Measurements from ENCODE around the gene AP2A2.

The AP2A2 gene

DNA sequence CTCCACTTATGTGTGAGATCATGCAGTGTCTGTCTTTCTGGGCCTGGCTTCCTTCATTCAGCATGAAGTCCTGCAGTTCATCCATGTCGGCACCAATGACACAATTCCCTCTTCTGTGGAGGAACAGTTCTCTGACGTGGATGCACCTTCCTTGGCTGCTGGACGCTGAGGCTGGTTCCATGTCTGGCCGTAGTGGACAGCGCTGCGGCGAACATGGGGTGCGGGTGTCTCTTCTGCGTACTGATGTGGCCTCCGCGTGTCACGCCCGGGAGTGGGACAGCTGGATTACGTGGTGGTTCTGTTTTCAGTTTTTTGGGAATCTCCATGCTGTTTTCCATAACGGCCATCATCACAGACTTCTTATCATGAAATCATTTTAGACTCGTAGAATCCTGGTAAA lies 132.1 kb downstream of the AP2A2 start:
- no peak for DNase-seq (ENCODE audit: low read depth, low spot score)

DNA sequence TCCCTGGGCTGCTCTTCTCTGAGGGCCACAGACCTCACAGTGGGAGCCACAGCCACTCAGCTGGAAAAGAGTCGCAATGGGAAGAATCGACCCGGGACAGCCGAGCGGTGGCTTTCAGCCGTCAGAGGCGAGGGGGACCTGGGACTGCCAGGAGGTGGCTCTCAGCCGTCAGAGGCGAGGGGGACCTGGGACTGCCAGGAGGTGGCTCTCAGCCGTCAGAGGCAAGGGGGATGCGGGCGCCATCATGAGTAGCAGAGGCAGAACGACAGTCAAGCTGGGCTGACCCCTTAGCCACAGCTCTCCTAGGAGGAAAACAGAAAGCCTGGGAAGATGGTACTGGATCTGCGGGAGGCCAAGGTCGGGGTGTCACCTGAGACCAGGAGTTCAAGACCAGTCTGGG lies 134.1 kb downstream of the AP2A2 start:
- DNase-seq (ENCODE audit: low read depth, low spot score), result no peak

DNA sequence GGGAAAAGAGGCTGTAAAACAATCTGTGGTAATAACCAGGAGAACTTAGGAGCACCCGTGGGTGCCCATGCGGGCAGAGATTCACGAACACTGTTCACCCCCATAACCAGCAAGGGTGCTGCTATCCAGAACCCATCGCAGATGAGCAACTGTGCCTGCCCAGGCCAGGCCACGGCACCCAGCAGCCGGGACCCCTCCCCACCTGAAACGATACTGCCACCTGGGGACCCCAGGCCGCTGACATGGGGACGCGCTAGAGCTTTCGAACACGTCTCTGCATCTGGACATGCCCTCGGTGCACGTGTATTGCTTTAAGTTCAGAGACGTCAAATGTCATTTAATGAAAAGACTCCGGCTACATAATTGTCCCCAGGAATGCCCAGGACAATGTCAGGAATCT lies 134.7 kb downstream of the AP2A2 start:
- DNase-seq (ENCODE audit: low read depth, low spot score), result no peak

DNA sequence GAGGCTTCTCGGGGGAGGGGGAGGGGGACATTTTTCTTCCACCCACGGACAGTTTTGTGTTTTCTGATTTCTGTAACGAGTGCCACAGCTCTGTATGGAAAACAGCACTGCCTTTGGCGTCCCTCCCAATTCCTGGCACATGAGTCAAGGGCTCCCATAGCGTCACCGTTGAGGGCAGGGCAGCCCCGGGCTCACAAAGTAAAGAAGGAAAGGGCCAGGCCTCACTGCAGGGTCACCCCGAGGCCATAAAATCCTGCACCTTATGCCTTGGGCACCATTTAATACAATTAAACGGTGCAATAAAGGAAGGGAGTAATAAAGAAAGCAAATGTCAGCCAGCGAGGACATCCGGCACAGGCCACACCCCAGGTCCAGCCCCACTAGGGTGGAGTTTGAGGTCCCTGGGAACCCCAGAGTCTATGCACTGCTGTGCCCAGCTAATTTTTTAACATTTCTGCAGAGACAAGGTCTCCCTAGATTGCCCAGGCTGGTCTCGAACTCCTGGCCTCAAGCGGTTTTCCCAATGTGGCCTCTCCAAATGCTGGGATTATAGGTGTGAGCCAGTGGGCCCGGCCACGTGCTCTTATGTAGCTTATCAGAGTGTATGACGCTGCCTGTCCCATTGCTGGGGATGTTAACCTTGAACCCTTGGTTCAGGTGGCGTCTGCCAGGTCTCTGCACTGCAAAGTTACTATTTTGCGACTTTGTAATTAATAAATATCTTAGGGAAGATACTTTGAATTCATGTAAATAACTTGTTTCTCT lies 135.4 kb downstream of the AP2A2 start:
- no peak for DNase-seq (ENCODE audit: low read depth, low spot score)

All from iPS DF 19.7 (cell line).